ENCODE data around the gene PDIA6. TPM values are rescaled to one million over a fixed set of nuclear protein-coding genes. Genes with fewer than 3 reads are reported as not detected.

The PDIA6 gene
- total and polyA plus RNA-seq, 10 of the 15 experiments (the other 5 are each of a cell fraction or from before 2014, with no cell fraction given) = 148 to 526 (median 209) TPM

DNA sequence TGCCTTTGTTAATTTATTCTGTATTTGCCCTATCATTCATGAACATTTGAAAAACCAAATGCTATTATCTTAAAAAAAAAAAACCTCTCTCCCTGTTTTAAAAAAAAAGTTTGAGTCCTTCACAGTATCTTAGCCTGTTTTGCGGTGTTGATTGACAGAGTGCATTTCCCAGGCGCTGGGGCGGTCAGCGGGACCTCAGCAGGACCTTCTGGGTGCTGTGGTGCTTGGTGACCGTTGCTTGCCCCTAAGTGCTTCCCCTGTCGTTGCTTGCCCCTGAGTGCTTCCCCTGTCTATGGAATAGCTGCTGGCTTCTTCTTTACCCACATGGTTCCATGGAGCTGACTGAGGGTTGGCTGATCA, 79.0 kb downstream of the PDIA6 start (continued):
- TF ChIP-seq ZNF24 (IDR thresholded peaks at IDR 0.05) = no peak

Small RNA genes lying within 50 kb of the gene (small RNA-seq; reads per million reads assigned to genes)
- not detected for gene RNU7-138P
- gene RNU7-176P = not detected

Other genes with a start within 250 kb of the PDIA6 start
- 30.8 and 31.5 TPM in 2 replicates for gene NOL10, start 122.8 kb downstream of the PDIA6 start, total RNA-seq (2014; rRNA removed)
- gene NOL10, start 122.8 kb downstream of the PDIA6 start, total RNA-seq (2014; rRNA removed; fragmentation: Illumina TruSeq; extraction: Trizol) = 35.4 and 38.6 TPM in 2 replicates
- gene NOL10, start 122.8 kb downstream of the PDIA6 start, total RNA-seq (2021) = 25.7 and 29.2 TPM in 2 replicates
- 36.6 and 39.3 TPM in 2 replicates for gene NOL10, start 122.8 kb downstream of the PDIA6 start, polyA plus RNA-seq (2011; rRNA removed)
- 37.9 and 45.2 TPM in 2 replicates for gene NOL10, start 122.8 kb downstream of the PDIA6 start, polyA plus RNA-seq (2014; fragmentation: Illumina TruSeq; extraction: Trizol)
- gene NOL10, start 122.8 kb downstream of the PDIA6 start, polyA plus RNA-seq (2014; fragmentation: Nextera tagmentation; extraction: Ambion mirVana) = 10 to 100 TPM; 21.2 to 22.7 TPM
- gene NOL10, start 122.8 kb downstream of the PDIA6 start, polyA plus RNA-seq (2014; rRNA removed) = 20.8 and 23.4 TPM in 2 replicates
- 10 to 100 TPM; 42.9 to 44.5 TPM for gene NOL10, start 122.8 kb downstream of the PDIA6 start, polyA plus RNA-seq (2016; fragmentation: Nextera tagmentation; extraction: Ambion mirVana)
- 0.05 and 0.06 TPM in 2 replicates for gene ATP6V1C2, start 91.2 kb downstream of the PDIA6 start, total RNA-seq (2014; rRNA removed)
- 0.04 and 0.09 TPM in 2 replicates for gene ATP6V1C2, start 91.2 kb downstream of the PDIA6 start, total RNA-seq (2014; rRNA removed; fragmentation: Illumina TruSeq; extraction: Trizol)
- gene ATP6V1C2, start 91.2 kb downstream of the PDIA6 start, total RNA-seq (2021) = not detected in 2 replicates
- 0.34 and 0.36 TPM in 2 replicates for gene ATP6V1C2, start 91.2 kb downstream of the PDIA6 start, polyA plus RNA-seq (2011; rRNA removed)
- gene ATP6V1C2, start 91.2 kb downstream of the PDIA6 start, polyA plus RNA-seq (2014; fragmentation: Illumina TruSeq; extraction: Trizol) = 0.06 and 0.09 TPM in 2 replicates
- under 1 TPM; 0.24 to 0.42 TPM for gene ATP6V1C2, start 91.2 kb downstream of the PDIA6 start, polyA plus RNA-seq (2014; fragmentation: Nextera tagmentation; extraction: Ambion mirVana)
- gene ATP6V1C2, start 91.2 kb downstream of the PDIA6 start, polyA plus RNA-seq (2014; rRNA removed) = 0.13 TPM in 1 of 2 replicates, not detected in the other
- gene ATP6V1C2, start 91.2 kb downstream of the PDIA6 start, polyA plus RNA-seq (2016; fragmentation: Nextera tagmentation; extraction: Ambion mirVana) = 1 to 10 TPM; 1.2 to 1.5 TPM
- gene KCNF1, start 99.1 kb upstream of the PDIA6 start, total RNA-seq (2014; rRNA removed) = not detected in 2 replicates
- gene KCNF1, start 99.1 kb upstream of the PDIA6 start, total RNA-seq (2014; rRNA removed; fragmentation: Illumina TruSeq; extraction: Trizol) = not detected in 2 replicates
- not detected in 2 replicates for gene KCNF1, start 99.1 kb upstream of the PDIA6 start, total RNA-seq (2021)
- not detected in 2 replicates for gene KCNF1, start 99.1 kb upstream of the PDIA6 start, polyA plus RNA-seq (2011; rRNA removed)
- gene KCNF1, start 99.1 kb upstream of the PDIA6 start, polyA plus RNA-seq (2014; fragmentation: Illumina TruSeq; extraction: Trizol) = not detected in 2 replicates
- gene KCNF1, start 99.1 kb upstream of the PDIA6 start, polyA plus RNA-seq (2014; fragmentation: Nextera tagmentation; extraction: Ambion mirVana) = not detected
- gene KCNF1, start 99.1 kb upstream of the PDIA6 start, polyA plus RNA-seq (2014; rRNA removed) = not detected in 2 replicates
- gene KCNF1, start 99.1 kb upstream of the PDIA6 start, polyA plus RNA-seq (2016; fragmentation: Nextera tagmentation; extraction: Ambion mirVana) = not detected

Measured in GM12878 (cell line).